HG02973 (cell line): ENCODE data around the gene ETNK1.
"Not testable (repeated sequence)": the region's sequence is repeated elsewhere in the genome, so short reads cannot be mapped to it uniquely, and the experiment has no call there.

Experiments used
- ATAC-seq: cut with Tn5 transposase; IDR thresholded peaks from one replicate; pipeline ENCODE4 v1.9.1; 2021; ENCODE audit warnings: moderate library complexity; ENCODE audit not compliant: unreplicated experiment

ETNK1 gene

GRCh38 chr12:22687361-22688076 is 62.5 kb downstream of the ETNK1 start:
- peak; percentile 87 for ATAC-seq

- ATAC-seq, result no peak
These were observed 64.9 kb downstream of the ETNK1 start for GRCh38 chr12:22689876-22690275.

DNA sequence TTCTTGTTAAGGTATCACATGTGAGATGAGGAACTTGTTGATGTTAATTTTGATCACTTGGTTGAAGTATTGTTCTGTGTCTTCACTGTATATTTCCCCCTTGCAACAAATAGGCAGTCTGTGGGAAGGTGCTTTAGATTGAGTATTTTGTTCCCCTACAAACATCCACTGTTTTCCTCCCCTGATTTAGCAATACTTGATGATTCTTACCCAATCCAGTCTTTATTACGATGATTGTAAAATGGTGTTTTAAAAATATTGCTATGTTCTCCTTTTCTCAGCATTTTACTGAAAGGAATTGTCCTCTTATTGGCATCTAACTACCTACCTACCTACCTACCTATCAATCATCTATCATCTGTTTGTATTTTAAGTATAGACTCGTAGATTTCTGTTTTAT is 66.3 kb downstream of the ETNK1 start:
- no peak for ATAC-seq

GRCh38 chr12:22692467-22692866 is 67.5 kb downstream of the ETNK1 start:
- not testable (repeated sequence) for ATAC-seq

GRCh38 chr12:22692964-22693555 is 68.1 kb downstream of the ETNK1 start:
- no peak for ATAC-seq

GRCh38 chr12:22698576-22698975 is 73.6 kb downstream of the ETNK1 start:
- no peak for ATAC-seq

DNA sequence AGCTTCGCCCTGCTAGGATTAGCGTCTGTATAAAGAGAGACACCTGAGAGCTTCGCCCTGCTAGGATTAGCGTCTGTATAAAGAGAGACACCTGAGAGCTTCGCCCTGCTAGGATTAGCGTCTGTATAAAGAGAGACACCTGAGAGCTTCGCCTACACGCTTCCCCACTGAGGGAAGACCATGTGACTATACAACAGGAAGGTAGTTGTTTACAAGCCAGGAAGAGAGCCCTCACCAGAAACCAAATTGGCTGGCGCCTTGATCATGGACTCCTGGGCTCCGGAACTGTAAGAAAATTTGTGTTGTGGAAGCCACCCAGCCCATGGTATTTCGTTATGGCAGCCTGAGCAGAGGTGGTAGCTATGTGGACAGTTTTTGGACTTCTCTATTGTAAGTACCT is 74.7 kb downstream of the ETNK1 start:
- not testable (repeated sequence) for ATAC-seq

DNA sequence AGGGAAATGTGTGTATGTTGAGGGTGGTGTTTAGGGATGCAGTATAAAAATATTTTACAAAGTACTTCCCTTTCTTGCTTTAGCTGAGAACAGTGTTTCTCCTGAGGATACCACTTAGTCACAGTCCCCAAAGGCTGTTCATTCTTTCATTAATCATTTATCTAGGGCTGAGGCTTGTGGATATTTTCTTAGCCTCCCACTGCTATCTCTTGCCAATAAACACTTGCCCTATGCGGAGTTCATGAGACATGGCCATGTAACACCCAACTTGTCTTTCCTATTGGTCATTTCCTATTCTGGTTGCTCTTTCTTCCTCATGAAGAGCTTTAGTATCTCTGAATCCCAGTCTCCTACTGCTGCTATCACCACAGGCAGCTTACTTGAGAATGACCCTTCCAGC is 75.1 kb downstream of the ETNK1 start:
- ATAC-seq, result no peak

DNA sequence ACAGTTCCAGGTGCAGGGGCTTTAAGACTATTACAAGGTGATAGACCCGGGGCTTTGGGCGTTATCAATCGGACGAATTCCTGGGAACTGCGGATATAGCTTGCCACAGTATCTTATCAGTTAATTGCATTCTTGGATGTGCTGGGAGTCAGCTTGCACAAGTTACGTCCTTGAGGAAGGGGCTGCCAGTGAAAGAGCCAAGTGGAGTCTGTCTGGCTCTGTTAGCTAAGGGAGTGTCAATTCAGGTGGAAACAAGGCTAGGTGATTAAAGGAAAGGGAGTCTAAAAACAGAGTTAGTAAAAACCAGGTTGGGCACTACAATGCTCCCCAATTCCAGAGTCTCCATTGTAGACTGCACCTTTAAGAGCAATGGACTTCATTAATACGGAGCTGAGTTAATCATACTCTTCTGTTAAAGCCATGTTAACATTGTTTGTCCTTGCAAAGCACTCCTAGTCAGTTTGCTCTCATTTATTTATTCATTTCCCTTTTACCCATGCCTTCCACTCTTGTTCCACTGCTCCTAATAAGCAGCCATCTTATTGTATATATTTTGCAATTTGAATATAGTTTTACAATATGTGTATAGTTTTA is 76.3 kb downstream of the ETNK1 start:
- ATAC-seq, result not testable (repeated sequence)

GRCh38 chr12:22702690-22703089 is 77.7 kb downstream of the ETNK1 start:
- ATAC-seq, result no peak

GRCh38 chr12:22709292-22709691 is 84.3 kb downstream of the ETNK1 start:
- peak; percentile 67 for ATAC-seq

- ATAC-seq, result no peak
These were observed 87.1 kb downstream of the ETNK1 start for GRCh38 chr12:22712083-22712482.

DNA sequence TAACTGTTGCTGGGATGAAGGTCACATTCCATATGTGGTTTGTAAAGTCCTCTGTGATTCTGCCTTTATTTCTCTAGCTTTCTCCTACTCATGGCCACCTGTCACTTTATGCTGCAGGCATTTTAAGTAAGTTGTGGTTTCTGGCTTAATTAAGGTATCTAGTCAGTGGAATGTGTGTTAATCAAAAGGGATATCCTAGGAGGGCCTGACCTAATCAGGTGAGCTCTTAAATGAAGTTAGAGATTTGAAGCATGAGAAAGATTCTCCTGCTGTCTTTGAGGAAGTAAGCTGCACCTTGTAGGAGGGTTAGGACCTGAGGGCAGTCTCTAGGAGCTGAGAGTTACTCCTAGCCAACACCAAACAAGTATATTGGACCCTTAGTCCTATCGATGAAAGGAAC is 90.3 kb downstream of the ETNK1 start:
- ATAC-seq, result no peak

- ATAC-seq, result no peak
These were observed 94.8 kb downstream of the ETNK1 start for GRCh38 chr12:22719745-22720144.

GRCh38 chr12:22722081-22722480 is 97.1 kb downstream of the ETNK1 start:
- ATAC-seq, result no peak

DNA sequence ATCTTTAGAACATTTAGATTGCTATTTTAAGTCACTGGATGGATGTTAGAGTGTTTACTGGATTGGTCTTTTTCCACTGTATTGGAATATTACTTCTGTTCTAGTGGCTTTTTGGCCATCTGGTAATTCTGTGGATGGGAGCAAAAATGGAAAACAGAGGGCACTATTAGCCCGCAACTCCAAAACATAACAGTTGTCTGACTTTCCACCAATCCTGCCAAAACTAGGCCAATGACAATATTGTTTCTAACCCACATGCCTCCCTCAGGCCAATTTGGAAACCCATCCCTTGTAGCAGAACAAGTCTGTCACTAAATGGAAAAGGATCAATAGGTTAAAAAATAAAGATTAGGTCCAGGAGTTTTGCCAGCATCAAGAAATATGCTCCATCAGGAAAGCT is 97.8 kb downstream of the ETNK1 start:
- ATAC-seq, result no peak

DNA sequence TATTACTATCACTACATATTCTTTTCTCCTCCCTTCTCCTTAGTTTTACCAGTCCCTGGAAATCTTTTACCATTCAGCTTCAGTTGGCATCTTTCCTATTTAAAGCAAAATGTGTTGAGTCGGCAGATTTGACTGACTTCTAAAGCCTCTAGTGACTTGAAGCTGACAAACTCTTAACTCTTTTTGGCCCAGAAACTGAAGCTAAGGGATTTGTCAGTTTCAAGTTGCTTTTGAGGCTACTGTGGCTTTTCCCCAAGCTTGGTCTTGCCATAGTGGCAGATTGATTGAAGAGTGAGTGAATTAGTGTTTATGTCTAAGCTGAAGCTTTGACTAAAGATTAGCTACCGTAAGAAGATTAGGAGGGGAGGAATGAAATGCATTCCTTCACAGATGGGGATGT is 104.0 kb downstream of the ETNK1 start:
- ATAC-seq, result no peak

DNA sequence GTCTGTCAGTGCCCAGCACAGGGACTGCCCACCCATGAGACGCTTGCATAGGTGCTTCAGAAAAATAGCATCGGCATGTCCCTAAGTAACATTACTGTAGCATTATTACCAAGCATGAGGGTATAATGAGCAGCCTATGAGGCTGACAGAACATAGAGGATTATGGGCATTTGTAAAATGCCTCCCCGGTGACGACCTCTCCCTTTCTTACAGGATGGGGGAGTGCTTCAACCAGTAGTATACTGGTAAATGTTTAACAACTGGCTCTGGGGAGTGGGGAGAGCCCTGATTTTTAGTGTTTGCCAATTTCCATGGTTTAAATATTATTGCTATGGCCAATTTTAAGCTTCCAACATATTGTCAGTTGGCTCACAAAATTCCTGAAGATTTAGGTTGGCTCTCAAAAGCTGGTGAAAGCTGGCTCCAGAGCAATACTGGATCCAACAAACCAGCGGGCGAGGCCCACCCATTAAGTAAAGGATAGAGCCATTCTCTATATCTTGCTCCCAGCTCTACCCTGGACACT is 104.5 kb downstream of the ETNK1 start:
- no peak for ATAC-seq

DNA sequence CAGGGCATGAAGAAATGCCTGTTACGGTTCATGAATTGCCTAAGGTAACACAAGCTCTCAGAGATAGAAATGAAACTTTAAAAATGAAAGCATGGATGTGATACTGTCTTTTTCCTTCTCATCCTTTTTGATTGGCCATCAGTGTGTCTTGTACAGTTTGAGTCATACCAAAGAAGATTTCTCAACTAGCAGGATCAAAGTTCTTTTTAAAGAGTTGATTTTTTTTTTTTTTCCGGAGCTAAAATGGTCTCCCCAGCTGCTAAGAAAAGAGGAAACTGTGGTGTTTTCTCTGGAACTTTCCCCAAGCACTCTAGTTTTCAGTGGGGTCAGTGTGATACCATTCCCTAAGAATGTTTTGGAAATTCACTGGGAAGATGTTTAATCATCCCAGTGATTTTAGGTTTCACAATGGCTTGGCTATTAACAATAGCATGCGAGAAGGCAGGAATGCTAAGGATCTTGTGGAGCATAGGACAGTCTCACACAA is 105.0 kb downstream of the ETNK1 start:
- ATAC-seq, result no peak

DNA sequence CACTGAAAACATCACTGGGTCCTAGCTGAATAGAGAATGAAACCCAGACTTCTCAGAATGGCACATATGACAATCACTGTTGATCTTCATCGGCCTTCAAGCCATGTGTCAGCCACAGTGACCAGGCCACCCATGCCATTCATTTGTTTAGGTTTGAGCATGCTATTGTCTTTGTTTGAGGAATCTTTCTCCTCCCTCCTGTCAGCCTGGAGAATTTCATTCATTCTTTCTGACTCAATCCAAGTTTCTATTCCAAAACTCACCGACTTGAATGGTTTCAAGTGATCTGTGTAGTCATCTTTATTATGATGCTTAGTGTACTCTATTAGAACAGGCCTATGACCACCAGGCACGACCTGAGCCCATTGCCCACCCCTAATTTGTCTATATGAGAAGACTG is 106.3 kb downstream of the ETNK1 start:
- ATAC-seq, result no peak

- ATAC-seq, result no peak
These were observed 108.8 kb downstream of the ETNK1 start for GRCh38 chr12:22733756-22734155.

DNA sequence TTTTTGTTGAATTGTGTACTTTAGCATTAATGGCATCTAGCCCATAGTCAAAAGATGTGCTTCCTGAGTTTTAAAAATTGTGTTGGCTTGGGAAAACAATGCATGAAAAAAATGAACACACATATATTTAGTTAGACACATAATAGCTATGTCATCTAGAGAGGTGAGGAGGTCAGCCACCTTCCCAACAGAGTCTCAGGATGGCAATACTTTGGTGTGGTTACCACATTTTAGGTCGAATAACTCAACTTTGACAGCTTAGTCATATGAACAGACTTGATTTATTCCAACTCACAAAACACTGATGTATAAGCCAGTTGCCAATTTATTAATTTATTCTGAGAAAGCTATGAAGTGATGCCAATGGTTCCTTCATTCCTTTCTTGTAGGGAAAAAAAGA is 114.0 kb downstream of the ETNK1 start:
- ATAC-seq, result no peak
